Measurements from ENCODE around the gene OLA1. TPM values are rescaled to one million over a fixed set of nuclear protein-coding genes. Genes with fewer than 3 reads are reported as not detected.
"Not testable (repeated sequence)": the region's sequence is repeated elsewhere in the genome, so short reads cannot be mapped to it uniquely, and the experiment has no call there.

The OLA1 gene
- total RNA-seq, 1 experiment from 2014 or later, result 124 TPM

GRCh38 chr2:174281736-174282135, 33.4 kb upstream of the OLA1 start:
- DNase-seq, result no peak

GRCh38 chr2:174280596-174280995, 32.3 kb upstream of the OLA1 start:
- Mint-ChIP-seq H3K4me1 (ENCODE audit: low read depth, unreplicated experiment) (no peaks in the 10 kb centered on the region), H3K36me3 (ENCODE audit: insufficient read depth, unreplicated experiment) (no peaks in the 10 kb centered on the region), H3K4me3 (ENCODE audit: low read depth, unreplicated experiment) (no peak overlapping the region), H3K27me3 (ENCODE audit: unreplicated experiment) (peaks cover 27% of the 10 kb centered on the region), H3K9me3 (ENCODE audit: low read depth, unreplicated experiment) (no peaks in the 10 kb centered on the region), H3K27ac (ENCODE audit: unreplicated experiment) (no peak overlapping the region)
- intact Hi-C loops (cut with micrococcal nuclease; ENCODE audit: unreplicated experiment), result no loop called here
- no peak for DNase-seq
- CTCF ChIA-PET, result no interaction called here
- no peak for TF ChIP-seq CTCF (IDR thresholded peaks at IDR 0.05; ENCODE audit: unreplicated experiment)
- no TSS peak for BruUV-seq (replicated peaks)

More at GRCh38 chr2:174281736-174282135, 33.4 kb upstream of the OLA1 start:
- Mint-ChIP-seq H3K9me3 (ENCODE audit: low read depth, unreplicated experiment) (no peaks in the 10 kb centered on the region), H3K4me1 (ENCODE audit: low read depth, unreplicated experiment) (no peaks in the 10 kb centered on the region), H3K27ac (ENCODE audit: unreplicated experiment) (no peak overlapping the region), H3K4me3 (ENCODE audit: low read depth, unreplicated experiment) (no peak overlapping the region), H3K36me3 (ENCODE audit: insufficient read depth, unreplicated experiment) (no peaks in the 10 kb centered on the region), H3K27me3 (ENCODE audit: unreplicated experiment) (peaks cover 39% of the 10 kb centered on the region)
- no TSS peak for BruUV-seq (replicated peaks)
- no peak for TF ChIP-seq CTCF (IDR thresholded peaks at IDR 0.05; ENCODE audit: unreplicated experiment)
- CTCF ChIA-PET, result interaction anchor here (0.5 to 0.7 kb wide), 2 partner anchors 122 to 323 kb away, joined by 4 read pairs; no protein-coding TSS in a partner anchor
- intact Hi-C loops (cut with micrococcal nuclease; ENCODE audit: unreplicated experiment), result no loop called here

GRCh38 chr2:174270263-174270662, 21.9 kb upstream of the OLA1 start:
- DNase-seq; H3K9me3 Mint-ChIP-seq (ENCODE audit: low read depth, unreplicated experiment); BruUV-seq (replicated peaks); intact Hi-C loops (cut with micrococcal nuclease; ENCODE audit: unreplicated experiment); H3K4me3 Mint-ChIP-seq (ENCODE audit: low read depth, unreplicated experiment); H3K36me3 Mint-ChIP-seq (ENCODE audit: insufficient read depth, unreplicated experiment); H3K27ac Mint-ChIP-seq (ENCODE audit: unreplicated experiment); CTCF ChIA-PET; H3K4me1 Mint-ChIP-seq (ENCODE audit: low read depth, unreplicated experiment): not testable (repeated sequence)
- H3K27me3 Mint-ChIP-seq (ENCODE audit: unreplicated experiment), result peaks cover 34% of the 10 kb centered on the region

GRCh38 chr2:174266288-174266687, 18.0 kb upstream of the OLA1 start:
- H3K36me3 Mint-ChIP-seq (ENCODE audit: insufficient read depth, unreplicated experiment), result no peaks in the 10 kb centered on the region
- TF ChIP-seq CTCF (IDR thresholded peaks at IDR 0.05; ENCODE audit: unreplicated experiment), result no peak
- intact Hi-C loops (cut with micrococcal nuclease; ENCODE audit: unreplicated experiment), result no loop called here
- H3K4me1 Mint-ChIP-seq (ENCODE audit: low read depth, unreplicated experiment), result no peaks in the 10 kb centered on the region
- no peak for DNase-seq
- peaks cover 34% of the 10 kb centered on the region for H3K27me3 Mint-ChIP-seq (ENCODE audit: unreplicated experiment)
- no peaks in the 10 kb centered on the region for H3K9me3 Mint-ChIP-seq (ENCODE audit: low read depth, unreplicated experiment)
- H3K27ac Mint-ChIP-seq (ENCODE audit: unreplicated experiment), result no peak overlapping the region
- no TSS peak for BruUV-seq (replicated peaks)
- H3K4me3 Mint-ChIP-seq (ENCODE audit: low read depth, unreplicated experiment), result no peak overlapping the region
- CTCF ChIA-PET, result no interaction called here

- peak; percentile 35 for DNase-seq
- no TSS peak for BruUV-seq (replicated peaks)
- CTCF ChIA-PET, result no interaction called here
- Mint-ChIP-seq H3K9me3 (ENCODE audit: low read depth, unreplicated experiment) (no peaks in the 10 kb centered on the region), H3K36me3 (ENCODE audit: insufficient read depth, unreplicated experiment) (no peaks in the 10 kb centered on the region), H3K27ac (ENCODE audit: unreplicated experiment) (peak overlapping the region; percentile 50), H3K27me3 (ENCODE audit: unreplicated experiment) (peaks cover 32% of the 10 kb centered on the region), H3K4me3 (ENCODE audit: low read depth, unreplicated experiment) (no peak overlapping the region), H3K4me1 (ENCODE audit: low read depth, unreplicated experiment) (no peaks in the 10 kb centered on the region)
- TF ChIP-seq CTCF (IDR thresholded peaks at IDR 0.05; ENCODE audit: unreplicated experiment), result no peak
- intact Hi-C loops (cut with micrococcal nuclease; ENCODE audit: unreplicated experiment), result no loop called here
Measured at GRCh38 chr2:174263997-174264396, 15.7 kb upstream of the OLA1 start.

All from Calu3 (cell line).